MM.1S (cell line): Measurements from ENCODE around the gene ZBTB2.
A peak's percentile ranks its signal among the peaks of the same experiment; 100 is the strongest.

Experiments
- DNase-seq: peaks from one replicate; pipeline ENCODE4 v3.0.0-alpha.2; 2015
- H2AFZ ChIP-seq: fragments of 300-600 bp; sonication (generic); 2 replicates; pipeline ENCODE4 v1.6.0; 2016; ENCODE audit warnings: antibody characterized with exemption, low read length
- H3F3A ChIP-seq: fragments of 300-600 bp; sonication (generic); 2 replicates; pipeline ENCODE4 v1.6.1; 2016; ENCODE audit warnings: mild to moderate bottlenecking, antibody characterized with exemption, low read length, moderate library complexity, mixed read lengths; ENCODE audit not compliant: insufficient read depth
- H3K27ac ChIP-seq: fragments of 300-600 bp; sonication (generic); 2 replicates; pipeline ENCODE4 v1.5.1; 2016; ENCODE audit warnings: mild to moderate bottlenecking, low read length
- H3K27me3 ChIP-seq: fragments of 300-600 bp; sonication (generic); replicated peaks from 2 replicates; pipeline ENCODE4 v1.6.0; 2016; ENCODE audit warnings: low read length; ENCODE audit not compliant: insufficient read depth
- H3K36me3 ChIP-seq: fragments of 300-600 bp; sonication (generic); replicated peaks from 2 replicates; pipeline ENCODE4 v1.6.1; 2016; ENCODE audit warnings: mild to moderate bottlenecking, low read length, mixed read lengths; ENCODE audit not compliant: insufficient read depth
- H3K4me1 ChIP-seq: fragments of 300-600 bp; sonication (generic); 2 replicates; pipeline ENCODE4 v1.6.1; 2016; ENCODE audit warnings: low read length, mixed read lengths
- H3K4me2 ChIP-seq: fragments of 300-600 bp; sonication (generic); 2 replicates; pipeline ENCODE4 v1.6.0; 2016; ENCODE audit warnings: low read depth, low read length
- H3K4me3 ChIP-seq: fragments of 300-600 bp; sonication (generic); 2 replicates; pipeline ENCODE4 v1.5.1; 2016; ENCODE audit warnings: low read length, mixed read lengths
- H3K79me2 ChIP-seq: fragments of 300-600 bp; sonication (generic); 2 replicates; pipeline ENCODE4 v1.6.1; 2016; ENCODE audit warnings: mixed run types, low read length, mixed read lengths
- H3K9ac ChIP-seq: fragments of 300-600 bp; sonication (generic); 2 replicates; pipeline ENCODE4 v1.6.1; 2016; ENCODE audit warnings: low read length, mixed read lengths
- H3K9me2 ChIP-seq: fragments of 300-600 bp; sonication (generic); replicated peaks from 2 replicates; pipeline ENCODE4 v1.6.1; 2016; ENCODE audit warnings: mild to moderate bottlenecking, low read length, mixed read lengths; ENCODE audit not compliant: insufficient read depth
- H3K9me3 ChIP-seq: fragments of 300-600 bp; sonication (generic); replicated peaks from 2 replicates; pipeline ENCODE4 v1.6.1; 2016; ENCODE audit warnings: mild to moderate bottlenecking, low read length, mixed read lengths; ENCODE audit not compliant: insufficient read depth
- H4K20me1 ChIP-seq: fragments of 300-600 bp; sonication (generic); 2 replicates; pipeline ENCODE4 v1.6.1; 2016; ENCODE audit warnings: mild to moderate bottlenecking, low read length, moderate library complexity, mixed read lengths; ENCODE audit not compliant: insufficient read depth
- CTCF ChIP-seq: fragments of 300-600 bp; sonication (generic); IDR thresholded peaks from 2 replicates; pipeline ENCODE4 v1.5.1; 2016; ENCODE audit warnings: antibody characterized with exemption, low read length, mixed read lengths
- EZH2 ChIP-seq: fragments of 300-600 bp; sonication (generic); optimal IDR thresholded peaks from 2 replicates; pipeline ENCODE3; 2017; ENCODE audit warnings: low read depth, mild to moderate bottlenecking, antibody characterized with exemption, low read length, mixed read lengths
- EZH2phosphoT487 ChIP-seq: fragments of 300-600 bp; sonication (generic); IDR thresholded peaks from 2 replicates; pipeline ENCODE4 v1.6.1; 2018; ENCODE audit warnings: antibody characterized with exemption, low read length

The ZBTB2 gene

GRCh38 chr6:151376440-151376839 is 14.9 kb downstream of the ZBTB2 start:
- TF ChIP-seq EZH2phosphoT487: no peak
- no peak for TF ChIP-seq CTCF
- no peak for TF ChIP-seq EZH2
- no peaks in the 10 kb centered on the region for H3K9me3 ChIP-seq
- H3K4me3 ChIP-seq: no peak overlapping the region
- no peak overlapping the region for H3K27ac ChIP-seq
- H3K79me2 ChIP-seq: peaks cover 73% of the 10 kb centered on the region
- DNase-seq: peak; percentile 24
- no peak overlapping the region for H2AFZ ChIP-seq
- H3F3A ChIP-seq: peaks cover 7% of the 10 kb centered on the region
- no peaks in the 10 kb centered on the region for H3K9me2 ChIP-seq
- H3K4me2 ChIP-seq: 0 out of 2 replicates have a peak overlapping the region, but pooled peaks have one; percentile 18
- H3K27me3 ChIP-seq: no peaks in the 10 kb centered on the region
- H3K4me1 ChIP-seq: 0 out of 2 replicates have a peak, but pooled peaks cover 3% of the 10 kb centered on the region
- H3K9ac ChIP-seq: no peak overlapping the region
- no peaks in the 10 kb centered on the region for H4K20me1 ChIP-seq
- H3K36me3 ChIP-seq: no peaks in the 10 kb centered on the region

- peaks cover 71% of the 10 kb centered on the region for H3K79me2 ChIP-seq
- no peak overlapping the region for H3K27ac ChIP-seq
- H3K4me2 ChIP-seq: no peak overlapping the region
- no peaks in the 10 kb centered on the region for H3K9me2 ChIP-seq
- H3K27me3 ChIP-seq: no peaks in the 10 kb centered on the region
- no peaks in the 10 kb centered on the region for H3K36me3 ChIP-seq
- H4K20me1 ChIP-seq: no peaks in the 10 kb centered on the region
- peaks cover 7% of the 10 kb centered on the region for H3F3A ChIP-seq
- DNase-seq: no peak
- no peak overlapping the region for H3K9ac ChIP-seq
- no peak overlapping the region for H3K4me3 ChIP-seq
- no peak for TF ChIP-seq EZH2
- TF ChIP-seq CTCF: no peak
- TF ChIP-seq EZH2phosphoT487: no peak
- H3K4me1 ChIP-seq: 0 out of 2 replicates have a peak, but pooled peaks cover 3% of the 10 kb centered on the region
- H2AFZ ChIP-seq: no peak overlapping the region
- H3K9me3 ChIP-seq: no peaks in the 10 kb centered on the region
These were observed 15.5 kb downstream of the ZBTB2 start for GRCh38 chr6:151375833-151376232.

GRCh38 chr6:151374036-151374683 is 17.2 kb downstream of the ZBTB2 start:
- Histone ChIP-seq H3K9me3 (no peaks in the 10 kb centered on the region), H3K4me1 (0 out of 2 replicates have a peak, but pooled peaks cover 3% of the 10 kb centered on the region), H3K36me3 (no peaks in the 10 kb centered on the region), H3K27ac (no peak overlapping the region), H3K9me2 (no peaks in the 10 kb centered on the region), H3K27me3 (no peaks in the 10 kb centered on the region), H3K9ac (no peak overlapping the region), H3K79me2 (peaks cover 57% of the 10 kb centered on the region), H2AFZ (no peak overlapping the region), H3F3A (no peaks in the 10 kb centered on the region), H3K4me2 (no peak overlapping the region), H4K20me1 (no peaks in the 10 kb centered on the region), H3K4me3 (no peak overlapping the region)
- no peak for TF ChIP-seq EZH2phosphoT487
- no peak for DNase-seq

GRCh38 chr6:151372164-151372563 is 19.2 kb downstream of the ZBTB2 start:
- Histone ChIP-seq H3K4me2 (no peak overlapping the region), H3K79me2 (peaks cover 41% of the 10 kb centered on the region)

More at GRCh38 chr6:151372164-151372563, 19.2 kb downstream of the ZBTB2 start:
- H3F3A ChIP-seq: no peaks in the 10 kb centered on the region
- H3K27me3 ChIP-seq: no peaks in the 10 kb centered on the region
- no peaks in the 10 kb centered on the region for H4K20me1 ChIP-seq
- no peaks in the 10 kb centered on the region for H3K9me2 ChIP-seq
- H3K4me1 ChIP-seq: 0 out of 2 replicates have a peak, but pooled peaks cover 3% of the 10 kb centered on the region
- no peaks in the 10 kb centered on the region for H3K36me3 ChIP-seq
- H3K9me3 ChIP-seq: no peaks in the 10 kb centered on the region
- H3K4me3 ChIP-seq: no peak overlapping the region
- H3K9ac ChIP-seq: no peak overlapping the region
- no peak for DNase-seq
- no peak overlapping the region for H3K27ac ChIP-seq
- no peak for TF ChIP-seq EZH2
- TF ChIP-seq EZH2phosphoT487: no peak
- no peak for TF ChIP-seq CTCF
- H2AFZ ChIP-seq: no peak overlapping the region
